Lower leg skin (tissue), 3 donors: Measurements from ENCODE around the gene WNT7A.

Experiments
- POLR2A ChIP-seq, 2 donors: fragments of 450-650 bp; IDR thresholded peaks; one replicate each; pipeline ENCODE4 v1.6.1; 2016 to 2017; ENCODE audit warnings: antibody characterized with exemption in 2 of 2, mild to moderate bottlenecking in 1 of 2, moderate library complexity in 1 of 2
- TF ChIP-seq, protein P1 (sequence below), 3 donors: fragments of 450-650 bp; IDR thresholded peaks; one replicate each; pipeline ENCODE4 v1.5.1; 2016; ENCODE audit warnings: antibody characterized with exemption in 3 of 3, mild to moderate bottlenecking in 3 of 3, moderate library complexity in 2 of 3

GRCh38 chr3:13823692-13824091 is 56.2 kb downstream of the WNT7A start:
- TF ChIP-seq, protein P1, sequence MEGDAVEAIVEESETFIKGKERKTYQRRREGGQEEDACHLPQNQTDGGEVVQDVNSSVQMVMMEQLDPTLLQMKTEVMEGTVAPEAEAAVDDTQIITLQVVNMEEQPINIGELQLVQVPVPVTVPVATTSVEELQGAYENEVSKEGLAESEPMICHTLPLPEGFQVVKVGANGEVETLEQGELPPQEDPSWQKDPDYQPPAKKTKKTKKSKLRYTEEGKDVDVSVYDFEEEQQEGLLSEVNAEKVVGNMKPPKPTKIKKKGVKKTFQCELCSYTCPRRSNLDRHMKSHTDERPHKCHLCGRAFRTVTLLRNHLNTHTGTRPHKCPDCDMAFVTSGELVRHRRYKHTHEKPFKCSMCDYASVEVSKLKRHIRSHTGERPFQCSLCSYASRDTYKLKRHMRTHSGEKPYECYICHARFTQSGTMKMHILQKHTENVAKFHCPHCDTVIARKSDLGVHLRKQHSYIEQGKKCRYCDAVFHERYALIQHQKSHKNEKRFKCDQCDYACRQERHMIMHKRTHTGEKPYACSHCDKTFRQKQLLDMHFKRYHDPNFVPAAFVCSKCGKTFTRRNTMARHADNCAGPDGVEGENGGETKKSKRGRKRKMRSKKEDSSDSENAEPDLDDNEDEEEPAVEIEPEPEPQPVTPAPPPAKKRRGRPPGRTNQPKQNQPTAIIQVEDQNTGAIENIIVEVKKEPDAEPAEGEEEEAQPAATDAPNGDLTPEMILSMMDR (IDR thresholded peaks at IDR 0.05), result no peak
- no peak for TF ChIP-seq POLR2A (IDR thresholded peaks at IDR 0.05)
